ENCODE results near the gene ADGRG6.

GRCh38 chr6:142260748-142261147, 41.1 kb upstream of the ADGRG6 start:
- TF ChIP-seq ZNF416 (CRISPR knock-in tag; IDR thresholded peaks at IDR 0.05) (no peak), ESRRA (CRISPR knock-in tag; IDR thresholded peaks at IDR 0.05; ENCODE audit: borderline replicate concordance) (no peak), TP53 (CRISPR knock-in tag; IDR thresholded peaks at IDR 0.05) (no peak), CTCF (IDR thresholded peaks at IDR 0.05) (no peak), E2F1 (CRISPR knock-in tag; IDR thresholded peaks at IDR 0.05) (no peak), ZNF423 (CRISPR knock-in tag; IDR thresholded peaks at IDR 0.05) (no peak), CREM (CRISPR knock-in tag; IDR thresholded peaks at IDR 0.05) (no peak), ELF4 (CRISPR knock-in tag; IDR thresholded peaks at IDR 0.05; ENCODE audit: low read depth) (no peak), USF2 (CRISPR knock-in tag; IDR thresholded peaks at IDR 0.05) (no peak), IRF1 (CRISPR knock-in tag; IDR thresholded peaks at IDR 0.05) (no peak), AFF4 (CRISPR knock-in tag; IDR thresholded peaks at IDR 0.05; ENCODE audit: borderline replicate concordance) (no peak), E2F4 (CRISPR knock-in tag; IDR thresholded peaks at IDR 0.05; ENCODE audit: borderline replicate concordance, low read depth) (no peak), EMX1 (CRISPR knock-in tag; IDR thresholded peaks at IDR 0.05) (no peak)
